Activated effector memory CD4-positive, alpha-beta T cell treated with Interleukin-2 at 50 U/mL for 16 hours (primary cell): ENCODE measurements around the gene AHSA1.

Experiments used
- DNase-seq: peaks from one replicate; pipeline ENCODE4 v3.0.0-alpha.2; 2020

Gene AHSA1

GRCh38 chr14:77511486-77512162 lies 53.7 kb downstream of the AHSA1 start:
- DNase-seq = no peak

GRCh38 chr14:77516126-77516525 lies 58.2 kb downstream of the AHSA1 start:
- DNase-seq = no peak
